Hepatocyte (in vitro differentiated cells): ENCODE results near the gene CDK19.

Experiments used
- CTCF ChIP-seq: fragments of 200-600 bp; sonication (generic); IDR thresholded peaks from 2 replicates; pipeline ENCODE4 v1.5.1; 2016; ENCODE audit warnings: antibody characterized with exemption, mild to moderate bottlenecking; ENCODE audit not compliant: poor library complexity
- EZH2 ChIP-seq: fragments of 200-600 bp; sonication (generic); IDR thresholded peaks from 2 replicates; pipeline ENCODE4 v1.6.1; 2016; ENCODE audit warnings: antibody characterized with exemption, mild to moderate bottlenecking, borderline replicate concordance

GRCh38 chr6:110642711-110643110 lies 172.6 kb downstream of the CDK19 start:
- TF ChIP-seq CTCF (no peak), EZH2 (no peak)
